Caco-2 (cell line): ENCODE results near the gene RPL4. TPM values are rescaled to one million over a fixed set of nuclear protein-coding genes. Genes with fewer than 3 reads are reported as not detected.

ENCODE experiments used
- BruUV-seq: library from RNA; stranded (reverse); fragments of 400-500 nt; replicated peaks from 2 replicates; lab custom pipeline; 2021; lab: Mats Ljungman, UMichigan
- CTCF ChIA-PET: fragments of 300-600 bp; sonication (Branson Sonifier 250); formaldehyde crosslinking; loops from one replicate; lab custom pipeline; 2022; ENCODE audit warnings: antibody characterized with exemption; lab: Charles Lee
- POLR2A ChIA-PET: fragments of 300-600 bp; sonication (Branson Sonifier 250); formaldehyde crosslinking; loops from one replicate; lab custom pipeline; 2022; ENCODE audit warnings: antibody characterized with exemption; lab: Charles Lee
- DNase-seq, 2 experiments: peaks; one replicate each; pipeline versions ENCODE4 v3.0.0 to v3.0.0-alpha.2; 2020 to 2022
- H3K27me3 ChIP-seq: replicated peaks from 2 replicates; pipeline ENCODE4 v1.6.0; 2011; ENCODE audit warnings: low read length; ENCODE audit not compliant: control insufficient read depth, insufficient read depth
- H3K36me3 ChIP-seq: 2 replicates; pipeline ENCODE4 v1.5.1; 2011; ENCODE audit warnings: low read length; ENCODE audit not compliant: control insufficient read depth, insufficient read depth
- H3K4me1 ChIP-seq: fragments of 250-450 bp; sonication (Bioruptor Pico); 2 replicates; pipeline ENCODE4 v1.5.1; 2020; ENCODE audit warnings: mild to moderate bottlenecking
- H3K4me3 ChIP-seq: 2 replicates; pipeline ENCODE4 v1.5.1; 2011; ENCODE audit warnings: low read depth, mild to moderate bottlenecking, control low read depth, low read length
- H3K9me3 ChIP-seq: fragments of 250-450 bp; sonication (Bioruptor Pico); 2 replicates; pipeline ENCODE4 v1.5.1; 2020; ENCODE audit warnings: mild to moderate bottlenecking, moderate library complexity
- H3K27ac Mint-ChIP-seq: one replicate; pipeline ENCODE4 v1.8.0; 2022; ENCODE audit warnings: mixed read lengths; ENCODE audit not compliant: unreplicated experiment
- H3K27me3 Mint-ChIP-seq: one replicate; pipeline ENCODE4 v1.8.0; 2022; ENCODE audit warnings: mixed read lengths; ENCODE audit not compliant: insufficient read depth, unreplicated experiment
- H3K36me3 Mint-ChIP-seq: one replicate; pipeline ENCODE4 v1.8.0; 2022; ENCODE audit warnings: mild to moderate bottlenecking, mixed read lengths; ENCODE audit not compliant: insufficient read depth, unreplicated experiment
- H3K4me1 Mint-ChIP-seq: one replicate; pipeline ENCODE4 v1.8.0; 2022; ENCODE audit warnings: low read depth, mixed read lengths; ENCODE audit not compliant: unreplicated experiment
- H3K4me3 Mint-ChIP-seq: one replicate; pipeline ENCODE4 v1.8.0; 2022; ENCODE audit warnings: mild to moderate bottlenecking, moderate library complexity, mixed read lengths; ENCODE audit not compliant: unreplicated experiment
- H3K9me3 Mint-ChIP-seq: one replicate; pipeline ENCODE4 v1.8.0; 2022; ENCODE audit warnings: mixed read lengths; ENCODE audit not compliant: unreplicated experiment
- CTCF ChIP-seq, 2 experiments: fragments of 200-600 bp in 1 of 2; IDR thresholded peaks; 1 replicate in 1 of 2; 2 replicates in 1 of 2; pipeline versions ENCODE4 v1.5.1 to v1.8.0; 2011 to 2022; ENCODE audit warnings: antibody characterized with exemption in 1 of 2, control low read depth in 1 of 2, inconsistent platforms in 1 of 2, low read depth in 1 of 2, low read length in 1 of 2, mild to moderate bottlenecking in 1 of 2, moderate library complexity in 1 of 2; ENCODE audit not compliant: insufficient read depth in 1 of 2, severe bottlenecking in 1 of 2, unreplicated experiment in 1 of 2
- intact Hi-C: fragments of 100-400 bp; cut with micrococcal nuclease; formaldehyde crosslinking; loops from one replicate; pipeline ENCODE4 v1.10.0; 2022; ENCODE audit not compliant: unreplicated experiment
- microRNA-seq: library from miRNA; unstranded; fragments of <30 nt; microRNA quantifications from one replicate; pipeline ENCODE4 v1.2.0, GENCODE V29; 2022
- total RNA-seq: library from RNA; stranded (reverse); gene quantifications from 2 replicates; pipeline ENCODE4 v1.2.3, GENCODE V29; 2022

RPL4 gene
- total RNA-seq, 1 experiment from 2014 or later, result 3,102 TPM

DNA sequence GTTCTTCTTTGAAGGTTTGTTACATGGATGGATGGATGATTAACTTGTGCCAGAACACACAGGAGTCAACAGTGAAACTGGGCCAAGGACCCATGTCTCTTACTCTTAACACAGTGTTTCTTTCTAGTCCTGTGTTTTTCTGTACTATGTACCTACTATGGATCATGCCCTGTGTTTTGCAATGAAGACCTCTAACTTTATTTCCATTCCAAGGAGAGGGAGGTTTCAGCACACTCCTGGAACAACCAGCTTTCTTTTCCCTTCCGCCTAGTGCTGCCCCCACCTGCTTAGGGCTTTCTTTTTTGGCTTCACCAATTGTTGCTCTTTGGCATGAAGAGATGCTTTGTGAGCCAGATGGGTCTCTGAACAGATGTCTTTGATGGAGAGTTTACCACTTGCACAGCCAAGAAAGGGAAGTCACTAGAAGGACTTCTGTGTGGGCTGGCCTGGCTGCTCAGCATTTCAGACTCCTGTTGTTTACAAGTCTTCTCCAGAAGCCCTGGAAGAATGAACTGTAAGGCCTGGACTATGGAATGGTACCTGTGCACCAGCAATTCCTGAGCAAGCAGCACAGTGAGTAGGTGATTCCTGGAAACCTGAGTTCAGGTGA, 51.6 kb downstream of the RPL4 start:
- H3K27ac Mint-ChIP-seq, result no peak overlapping the region

DNA sequence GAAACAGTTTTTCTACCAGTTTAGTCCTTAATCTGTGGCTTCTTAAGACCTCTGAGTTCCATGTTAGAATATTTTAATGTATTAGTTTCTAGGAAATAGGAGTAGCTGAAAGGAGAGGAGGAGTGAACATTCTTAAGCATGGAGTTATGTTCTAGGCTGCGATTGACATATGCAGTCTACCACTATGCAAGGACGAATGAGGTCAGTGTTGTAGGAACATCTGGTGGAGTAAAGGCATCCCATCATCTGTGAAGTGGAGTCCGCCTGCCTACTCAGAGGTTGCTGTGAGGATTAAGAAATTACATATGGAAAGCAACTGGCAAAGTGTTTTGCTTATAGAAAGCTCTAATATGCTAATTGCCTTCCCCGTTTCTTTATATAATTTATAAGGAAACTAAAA, 52.2 kb downstream of the RPL4 start:
- Histone ChIP-seq H3K9me3 (no peaks in the 10 kb centered on the region), H3K36me3 (no peaks in the 10 kb centered on the region), H3K4me3 (no peak overlapping the region), H3K4me1 (no peaks in the 10 kb centered on the region), H3K27me3 (no peaks in the 10 kb centered on the region)
- Mint-ChIP-seq H3K27me3 (no peaks in the 10 kb centered on the region), H3K9me3 (no peaks in the 10 kb centered on the region), H3K4me1 (no peaks in the 10 kb centered on the region), H3K4me3 (no peak overlapping the region), H3K27ac (no peak overlapping the region), H3K36me3 (peaks cover 24% of the 10 kb centered on the region)
- ChIA-PET CTCF (no interaction called here), POLR2A (no interaction called here)
- intact Hi-C loops, result no loop called here
- no TSS peak for BruUV-seq
- no peak for TF ChIP-seq CTCF (IDR thresholded peaks at IDR 0.05; ENCODE audit: insufficient read depth in 1 of 2, low read depth in 1 of 2, low read length in 1 of 2, severe bottlenecking in 1 of 2, unreplicated experiment in 1 of 2)
- no peak for DNase-seq

More for the DNA sequence above, 51.6 kb downstream of the RPL4 start:
- Mint-ChIP-seq H3K27me3 (no peaks in the 10 kb centered on the region), H3K36me3 (peaks cover 18% of the 10 kb centered on the region), H3K9me3 (no peaks in the 10 kb centered on the region), H3K4me3 (no peak overlapping the region), H3K4me1 (no peaks in the 10 kb centered on the region)
- Histone ChIP-seq H3K27me3 (no peaks in the 10 kb centered on the region), H3K9me3 (no peaks in the 10 kb centered on the region), H3K36me3 (no peaks in the 10 kb centered on the region), H3K4me1 (no peaks in the 10 kb centered on the region), H3K4me3 (no peak overlapping the region)
- ChIA-PET POLR2A (no interaction called here), CTCF (no interaction called here)
- no peak for DNase-seq
- no TSS peak for BruUV-seq
- no peak for TF ChIP-seq CTCF (IDR thresholded peaks at IDR 0.05; ENCODE audit: insufficient read depth in 1 of 2, low read depth in 1 of 2, low read length in 1 of 2, severe bottlenecking in 1 of 2, unreplicated experiment in 1 of 2)
- intact Hi-C loops, result no loop called here

Small RNA genes within 50 kb of the gene (microRNA-seq; reads per million reads assigned to microRNA genes)
- not detected for gene MIR4512

Other genes with a start within 250 kb of the RPL4 start
- gene DIS3L, start 211.3 kb downstream of the RPL4 start, total RNA-seq, result 25.3 and 25.6 TPM in 2 replicates
- 22.8 and 28.0 TPM in 2 replicates for gene TIPIN, start 148.2 kb downstream of the RPL4 start, total RNA-seq
- gene MAP2K1, start 117.9 kb downstream of the RPL4 start, total RNA-seq, result 63.7 and 64.1 TPM in 2 replicates
- gene SNAPC5, start 7.1 kb downstream of the RPL4 start, total RNA-seq, result 28.1 and 31.4 TPM in 2 replicates
- 21.6 and 28.1 TPM in 2 replicates for gene ZWILCH, start 471 bp upstream of the RPL4 start, total RNA-seq
- gene LCTL, start 61.1 kb upstream of the RPL4 start, total RNA-seq, result not detected in 2 replicates
- 8.9 and 10.5 TPM in 2 replicates for gene SMAD6, start 197.4 kb upstream of the RPL4 start, total RNA-seq